GM12801 (cell line): ENCODE data around the gene ARL16.

Source experiments
- CTCF ChIP-seq: IDR thresholded peaks from one replicate; pipeline ENCODE4 v1.5.1; 2011; ENCODE audit warnings: control low read depth; ENCODE audit not compliant: insufficient read length; ENCODE audit errors: extremely low read depth

The ARL16 gene

DNA sequence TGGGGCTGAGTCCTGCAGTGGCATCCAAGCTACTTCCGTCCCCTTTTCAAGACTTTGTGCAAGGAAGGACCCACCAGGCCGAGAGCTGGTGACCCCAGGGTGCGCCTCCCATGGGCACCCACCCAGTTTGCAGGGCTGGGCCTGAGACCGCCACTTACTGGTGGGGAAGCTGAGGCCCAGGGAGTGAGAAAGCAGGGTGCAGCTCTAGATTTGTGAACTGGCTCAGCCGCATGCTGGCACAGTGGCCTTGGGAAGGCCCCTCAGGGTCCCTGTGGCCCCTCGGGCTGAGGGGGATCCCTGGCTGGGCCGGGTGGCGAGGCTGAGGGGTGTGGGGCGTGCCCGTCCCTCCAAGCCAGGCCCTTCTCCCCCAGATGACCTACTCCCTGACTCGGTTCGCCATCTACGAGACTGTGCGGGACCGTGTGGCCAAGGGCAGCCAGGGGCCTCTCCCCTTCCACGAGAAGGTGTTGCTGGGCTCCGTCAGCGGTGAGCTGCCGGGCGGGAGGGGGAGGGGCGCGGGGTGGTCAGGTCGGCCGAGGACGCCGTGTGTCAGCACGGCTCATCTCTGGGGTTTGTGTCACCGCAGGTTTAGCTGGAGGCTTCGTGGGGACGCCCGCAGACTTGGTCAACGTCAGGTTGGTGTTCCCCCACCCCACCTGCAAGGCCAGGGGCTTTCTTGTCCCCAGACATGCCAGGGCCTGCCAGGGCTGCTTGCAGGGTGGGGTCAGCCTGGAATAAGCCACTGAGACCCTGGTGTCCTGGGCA lies 31.7 kb upstream of the ARL16 start:
- TF ChIP-seq CTCF = no peak

DNA sequence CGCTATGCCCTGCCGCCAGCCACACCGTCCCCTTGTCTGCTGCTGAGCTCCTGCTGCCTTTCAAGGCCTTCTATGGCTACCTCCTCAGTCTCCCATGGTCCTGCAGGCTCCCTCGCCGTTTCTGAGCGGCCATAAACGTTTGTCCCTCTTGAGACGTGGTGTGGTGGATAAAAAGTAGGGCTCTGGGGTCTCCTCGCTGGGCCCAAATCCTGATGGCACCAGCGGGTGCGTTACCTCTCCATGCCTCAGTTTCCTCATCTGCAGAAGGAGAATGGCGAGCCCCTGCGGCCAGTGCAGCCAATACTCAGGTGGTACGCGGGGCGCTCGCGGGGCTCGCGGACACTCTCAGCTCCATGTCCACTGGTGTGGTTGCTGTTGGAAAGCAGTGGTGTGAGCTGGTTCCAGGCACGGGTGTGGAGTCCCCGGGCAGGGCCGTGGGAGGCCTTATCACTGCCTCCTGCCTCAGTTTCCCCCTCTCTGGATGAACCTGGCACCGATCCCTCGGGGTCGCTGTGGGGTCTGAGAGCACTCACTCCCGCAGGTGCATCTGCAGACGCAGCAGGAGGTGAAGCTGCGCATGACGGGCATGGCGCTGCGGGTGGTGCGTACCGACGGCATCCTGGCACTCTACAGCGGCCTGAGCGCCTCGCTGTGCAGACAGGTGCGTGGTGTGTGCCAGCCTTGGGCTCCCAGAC lies 31.0 kb upstream of the ARL16 start:
- TF ChIP-seq CTCF = no peak

- no peak for TF ChIP-seq CTCF
Measured at GRCh38 chr17:81713556-81714411, 30.2 kb upstream of the ARL16 start.

- TF ChIP-seq CTCF = no peak
Measured at GRCh38 chr17:81713004-81713555, 29.5 kb upstream of the ARL16 start.

DNA sequence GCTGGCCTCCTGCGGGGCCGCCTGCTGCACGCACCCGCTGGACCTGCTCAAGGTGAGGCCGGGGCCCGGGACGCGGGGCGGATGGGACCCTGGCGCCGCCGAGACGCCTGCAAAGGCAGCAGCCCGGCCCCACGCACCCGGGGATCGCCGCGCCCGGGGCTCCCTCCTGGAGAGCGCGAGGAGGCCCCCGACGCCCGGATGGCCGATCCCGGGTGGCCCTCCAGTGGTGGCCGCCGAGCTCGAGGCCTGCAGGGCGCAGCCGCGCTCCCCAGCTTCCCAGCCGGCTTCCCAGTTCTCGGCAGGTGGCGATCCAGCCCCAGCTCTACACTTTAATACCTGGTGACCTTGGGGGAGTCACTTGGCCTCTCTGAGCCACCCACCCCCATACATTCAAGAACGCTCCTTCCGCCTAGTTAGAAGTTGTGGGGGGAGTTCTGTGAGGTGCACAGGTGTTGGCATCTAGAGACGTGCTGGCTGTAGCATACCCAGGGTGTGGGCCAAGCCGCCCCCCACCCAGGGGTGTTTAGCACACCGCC lies 28.9 kb upstream of the ARL16 start:
- no peak for TF ChIP-seq CTCF

DNA sequence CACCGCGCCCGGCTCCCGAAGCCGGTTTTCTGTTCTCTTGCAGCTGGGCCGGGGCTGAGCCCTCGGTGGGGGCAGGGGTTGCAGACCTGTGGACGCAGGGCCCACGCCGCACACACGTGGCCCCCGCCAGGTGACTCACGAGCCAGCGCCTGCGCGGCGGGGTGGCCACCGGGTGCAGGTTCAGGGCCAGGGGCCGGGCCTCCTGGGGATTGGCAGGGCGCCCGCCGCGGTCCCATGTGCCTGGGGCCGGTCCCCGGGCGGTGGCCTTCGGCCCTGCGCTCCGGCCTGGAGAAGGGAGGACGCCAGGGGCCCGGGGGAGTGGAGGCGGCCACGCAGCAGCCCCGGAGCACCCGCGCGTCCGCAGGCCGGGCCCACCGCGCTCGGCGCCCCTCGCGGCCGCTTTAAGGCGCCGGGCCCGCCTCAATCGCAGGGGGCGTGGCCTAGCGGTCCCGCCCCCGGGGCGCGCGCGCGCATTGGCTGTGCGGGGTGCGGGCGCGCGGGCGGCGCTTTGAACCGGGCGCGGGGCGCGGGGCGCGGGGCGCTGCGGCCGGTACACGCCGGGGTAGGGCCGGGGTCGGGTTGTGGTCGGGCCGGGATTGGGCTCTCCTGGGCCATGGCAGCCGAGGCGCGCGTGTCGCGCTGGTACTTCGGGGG lies 28.3 kb upstream of the ARL16 start, which contains the start of gene SLC25A10:
Gene SLC25A10 (plus strand): TSS at position 471 of the 654 bp plus-strand sequence. CDS start 143 bp downstream, at position 614.
- TF ChIP-seq CTCF = no peak
